Tibial nerve (tissue), 4 donors: ENCODE measurements around the gene FANCC. TPM values are rescaled to one million over a fixed set of nuclear protein-coding genes. Genes with fewer than 3 reads are reported as not detected.

Experiments used
- DNase-seq, 2 donors: peaks; one replicate each; pipeline ENCODE4 v3.0.0-alpha.2; 2019; ENCODE audit warnings: low spot score in 2 of 2
- H3K27ac ChIP-seq, 4 donors: fragments of 200-600 bp; sonication (generic) in 3 of 4; one replicate each; pipeline ENCODE4 v1.5.1; 2017 to 2019; ENCODE audit warnings: mild to moderate bottlenecking in 1 of 4
- H3K27me3 ChIP-seq, 2 donors: fragments of 200-600 bp; sonication (generic) in 1 of 2; one replicate each; pipeline versions ENCODE4 v1.5.1 to v1.6.0; 2017 to 2019
- H3K36me3 ChIP-seq, 3 donors: fragments of 200-600 bp; sonication (generic); one replicate each; pipeline ENCODE4 v1.5.1; 2018 to 2019
- H3K4me1 ChIP-seq, 4 donors: fragments of 200-600 bp; sonication (generic) in 3 of 4; one replicate each; pipeline ENCODE4 v1.5.1; 2017 to 2019
- H3K4me3 ChIP-seq, 4 donors: fragments of 200-600 bp; sonication (generic) in 3 of 4; one replicate each; pipeline ENCODE4 v1.5.1; 2017 to 2019; ENCODE audit warnings: mild to moderate bottlenecking in 1 of 4, moderate library complexity in 1 of 4
- H3K9me3 ChIP-seq, 4 donors: fragments of 200-600 bp; sonication (generic) in 3 of 4; one replicate each; pipeline ENCODE4 v1.5.1; 2017 to 2019
- CTCF ChIP-seq, 5 experiments: fragments of 200-600 bp in 3 of 5; fragments of 450-650 bp in 2 of 5; sonication (generic) in 3 of 5; IDR thresholded peaks; one replicate each; pipeline ENCODE4 v1.5.1; 2016 to 2019; ENCODE audit warnings: antibody characterized with exemption in 5 of 5, mild to moderate bottlenecking in 3 of 5, moderate library complexity in 2 of 5
- EP300 ChIP-seq, 2 donors: sonication (generic); formaldehyde crosslinking; IDR thresholded peaks; one replicate each; pipeline ENCODE4 v1.6.1; 2017; ENCODE audit warnings: antibody characterized with exemption in 2 of 2, mild to moderate bottlenecking in 1 of 2
- POLR2A ChIP-seq, 2 donors: fragments of 450-650 bp; IDR thresholded peaks; one replicate each; pipeline ENCODE4 v1.6.1; 2017; ENCODE audit warnings: antibody characterized with exemption in 2 of 2, mild to moderate bottlenecking in 2 of 2, moderate library complexity in 2 of 2
- WGBS, 2 donors: methylation state at CpG; one replicate each; pipeline ENCODE4 v1.1.5; 2018; 5-methylcytosine and 5-hydroxymethylcytosine counted together
- total RNA-seq, 4 donors: library from RNA; depleted of rRNA; stranded (reverse); fragments of >200 nt; gene quantifications; one replicate each; pipeline ENCODE4 v1.1.0, GENCODE V29; 2016

Gene FANCC
- total RNA-seq, 4 donors from 2014 or later, result 6.5 to 12.6 (median 10.2) TPM

- 53 to 60% methylated on average over 3 of the region's 3 CpGs for WGBS, 2 donors
- no peak overlapping the region for H3K4me3 ChIP-seq
- no peaks in the 10 kb centered on the region for H3K9me3 ChIP-seq
- no peak for DNase-seq
- H3K36me3 ChIP-seq, result no peaks in the 10 kb centered on the region
- TF ChIP-seq CTCF (IDR thresholded peaks at IDR 0.05) (no peak), EP300 (IDR thresholded peaks at IDR 0.05) (no peak), POLR2A (IDR thresholded peaks at IDR 0.05) (no peak)
- H3K27ac ChIP-seq, result no peak overlapping the region
- no peaks in the 10 kb centered on the region for H3K27me3 ChIP-seq
- H3K4me1 ChIP-seq, result peaks cover 0 to 16% (median 0%) of the 10 kb centered on the region in 4 donors
These were observed 162.3 kb downstream of the FANCC start for GRCh38 chr9:95155220-95155619.

- no peaks in the 10 kb centered on the region for H3K27me3 ChIP-seq
- peaks cover 0 to 24% (median 9%) of the 10 kb centered on the region in 4 donors for H3K4me1 ChIP-seq
- TF ChIP-seq CTCF (IDR thresholded peaks at IDR 0.05), result no peak
- TF ChIP-seq EP300 (IDR thresholded peaks at IDR 0.05), result no peak
- TF ChIP-seq POLR2A (IDR thresholded peaks at IDR 0.05), result no peak
- no peak overlapping the region for H3K4me3 ChIP-seq
- H3K36me3 ChIP-seq, result no peaks in the 10 kb centered on the region
- H3K27ac ChIP-seq, result no peak overlapping the region
- 93 to 95% methylated on average over 7 of the region's 7 CpGs for WGBS, 2 donors
- DNase-seq, result no peak
- H3K9me3 ChIP-seq, result no peaks in the 10 kb centered on the region
These were observed 166.6 kb downstream of the FANCC start for GRCh38 chr9:95150903-95151302.

GRCh38 chr9:95148208-95148520 lies 169.3 kb downstream of the FANCC start:
- no peak for TF ChIP-seq POLR2A (IDR thresholded peaks at IDR 0.05)
- TF ChIP-seq EP300 (IDR thresholded peaks at IDR 0.05), result no peak
- no peak for TF ChIP-seq CTCF (IDR thresholded peaks at IDR 0.05)
- WGBS, 2 donors, result 41 to 55% methylated on average over 2 of the region's 2 CpGs
- no peaks in the 10 kb centered on the region for H3K9me3 ChIP-seq
- peak overlapping the region in 2 of 4 donors; percentile 15 to 67 for H3K27ac ChIP-seq
- no peak overlapping the region for H3K4me3 ChIP-seq
- no peaks in the 10 kb centered on the region for H3K27me3 ChIP-seq
- H3K36me3 ChIP-seq, result no peaks in the 10 kb centered on the region
- peaks cover 0 to 35% (median 12%) of the 10 kb centered on the region in 4 donors for H3K4me1 ChIP-seq
- no peak for DNase-seq

- Histone ChIP-seq H3K4me1 (peaks cover 0 to 40% (median 12%) of the 10 kb centered on the region in 4 donors), H3K27me3 (no peaks in the 10 kb centered on the region), H3K9me3 (no peaks in the 10 kb centered on the region), H3K36me3 (no peaks in the 10 kb centered on the region), H3K4me3 (no peak overlapping the region), H3K27ac (peak overlapping the region in 2 of 4 donors; percentile 47 to 67)
- 49 to 53% methylated on average over 7 of the region's 7 CpGs for WGBS, 2 donors
- no peak for DNase-seq
- TF ChIP-seq EP300 (IDR thresholded peaks at IDR 0.05), result no peak
- TF ChIP-seq CTCF (IDR thresholded peaks at IDR 0.05), result no peak
- TF ChIP-seq POLR2A (IDR thresholded peaks at IDR 0.05), result no peak
These were observed 169.9 kb downstream of the FANCC start for GRCh38 chr9:95147452-95148207.
